ENCODE results near the gene MTHFD1L. TPM values are rescaled to one million over a fixed set of nuclear protein-coding genes. Genes with fewer than 3 reads are reported as not detected.
A peak's percentile ranks its signal among the peaks of the same experiment; 100 is the strongest.

MTHFD1L gene
- total and polyA plus RNA-seq, 2 experiments from 2014 or later, result 18.2 to 37.9 TPM

DNA sequence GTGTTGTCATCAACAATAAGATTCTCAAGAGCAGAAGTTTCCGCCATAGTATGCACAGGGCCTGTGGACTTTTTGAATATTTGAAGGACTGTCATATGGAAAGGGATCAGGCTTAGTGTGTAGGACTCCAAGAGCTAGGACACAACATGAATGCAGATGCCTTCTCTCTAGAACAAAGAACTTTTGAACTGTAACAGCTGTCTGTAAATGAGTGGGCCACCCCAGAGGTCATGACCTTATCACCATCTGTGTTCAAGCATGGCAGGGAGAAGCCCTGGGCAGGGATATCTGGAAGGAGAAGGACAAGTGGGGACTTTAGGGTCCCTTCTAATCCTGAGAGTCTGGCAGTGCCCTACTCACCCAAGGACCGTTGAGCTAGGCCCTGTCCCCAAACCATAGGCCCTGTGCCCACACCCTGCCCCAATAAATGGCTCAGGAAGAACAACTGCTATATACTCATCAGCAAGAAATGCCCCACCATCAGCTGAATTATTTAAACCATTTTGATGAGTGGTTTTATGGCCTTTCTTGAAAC is 70.6 kb downstream of the MTHFD1L start:
- Histone ChIP-seq H3K27ac (no peak overlapping the region), H3K4me3 (no peak overlapping the region), H3K36me3 (peaks cover 15% of the 10 kb centered on the region), H3K4me1 (ENCODE audit: low read depth) (no peaks in the 10 kb centered on the region), H3K27me3 (no peaks in the 10 kb centered on the region), H3K9me3 (ENCODE audit: low read depth) (no peaks in the 10 kb centered on the region)
- DNase-seq (ENCODE audit: low read depth in 1 of 2, low spot score in 1 of 2), result no peak
- no peak for TF ChIP-seq CTCF (IDR thresholded peaks at IDR 0.05; ENCODE audit: low read depth, low read length)

- Histone ChIP-seq H3K27ac (no peak overlapping the region), H3K4me1 (ENCODE audit: low read depth) (no peaks in the 10 kb centered on the region), H3K36me3 (peaks cover 15% of the 10 kb centered on the region), H3K9me3 (ENCODE audit: low read depth) (no peaks in the 10 kb centered on the region), H3K4me3 (no peak overlapping the region), H3K27me3 (no peaks in the 10 kb centered on the region)
- TF ChIP-seq CTCF (IDR thresholded peaks at IDR 0.05; ENCODE audit: low read depth, low read length), result no peak
- peak in 1 of 2 donors; percentile 83 for DNase-seq (ENCODE audit: low read depth in 1 of 2, low spot score in 1 of 2)
These were observed 71.8 kb downstream of the MTHFD1L start for GRCh38 chr6:150937132-150937906.

DNA sequence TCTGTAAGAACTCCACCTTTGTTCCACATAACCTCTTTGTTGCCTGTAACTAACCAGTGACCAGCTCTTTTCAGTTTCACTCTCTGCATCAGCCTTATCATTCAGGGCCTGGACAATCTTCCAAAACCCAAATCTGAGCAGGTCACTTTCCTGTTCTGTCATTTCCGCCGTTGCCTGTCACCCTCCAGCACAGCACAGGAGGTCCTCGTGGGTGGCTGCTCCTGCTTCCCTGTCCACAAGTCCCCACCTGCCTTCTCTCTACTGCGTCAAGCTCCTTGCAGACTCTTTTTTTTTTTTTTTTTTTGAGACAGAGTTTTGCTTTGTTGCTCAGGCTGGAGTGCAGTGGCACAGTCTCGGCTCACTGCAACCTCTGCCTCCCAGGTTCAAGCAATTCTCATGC is 73.9 kb downstream of the MTHFD1L start:
- Histone ChIP-seq H3K4me3 (no peak overlapping the region), H3K27ac (no peak overlapping the region)
- DNase-seq (ENCODE audit: low read depth in 1 of 2, low spot score in 1 of 2), result no peak

GRCh38 chr6:150940941-150941340 is 75.4 kb downstream of the MTHFD1L start:
- H3K4me1 ChIP-seq (ENCODE audit: low read depth), result no peaks in the 10 kb centered on the region
- no peaks in the 10 kb centered on the region for H3K9me3 ChIP-seq (ENCODE audit: low read depth)
- H3K36me3 ChIP-seq, result peaks cover 28% of the 10 kb centered on the region
- TF ChIP-seq CTCF (IDR thresholded peaks at IDR 0.05; ENCODE audit: low read depth, low read length), result no peak
- no peak overlapping the region for H3K4me3 ChIP-seq
- H3K27me3 ChIP-seq, result no peaks in the 10 kb centered on the region
- no peak overlapping the region for H3K27ac ChIP-seq
- no peak for DNase-seq (ENCODE audit: low read depth in 1 of 2, low spot score in 1 of 2)

More for the DNA sequence above, 73.9 kb downstream of the MTHFD1L start:
- Histone ChIP-seq H3K4me1 (ENCODE audit: low read depth) (no peaks in the 10 kb centered on the region), H3K36me3 (peaks cover 14% of the 10 kb centered on the region), H3K9me3 (ENCODE audit: low read depth) (no peaks in the 10 kb centered on the region), H3K27me3 (no peaks in the 10 kb centered on the region)
- TF ChIP-seq CTCF (IDR thresholded peaks at IDR 0.05; ENCODE audit: low read depth, low read length), result no peak

DNA sequence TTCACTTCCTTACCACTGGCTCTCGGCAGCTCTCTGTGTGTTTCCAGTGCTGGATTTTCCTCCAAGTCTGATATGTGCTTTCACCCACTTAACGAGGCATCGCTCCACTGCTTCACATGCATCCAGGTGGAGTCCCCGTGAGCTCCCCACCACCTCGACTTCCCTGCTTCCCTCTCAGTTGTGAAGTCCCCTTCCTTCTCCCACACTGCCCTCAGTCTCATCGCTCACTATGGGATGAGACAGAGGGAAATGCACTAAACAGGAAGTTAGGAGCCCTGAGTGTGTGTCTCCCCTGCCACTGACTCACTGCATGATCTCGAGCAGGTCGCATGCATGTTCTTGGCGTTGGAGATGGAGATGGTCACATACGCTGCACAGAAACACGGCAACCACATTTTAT is 84.0 kb downstream of the MTHFD1L start:
- Histone ChIP-seq H3K4me1 (ENCODE audit: low read depth) (no peaks in the 10 kb centered on the region), H3K27ac (no peak overlapping the region), H3K36me3 (peaks cover 35% of the 10 kb centered on the region), H3K9me3 (ENCODE audit: low read depth) (no peaks in the 10 kb centered on the region), H3K4me3 (no peak overlapping the region), H3K27me3 (no peaks in the 10 kb centered on the region)
- no peak for TF ChIP-seq CTCF (IDR thresholded peaks at IDR 0.05; ENCODE audit: low read depth, low read length)
- no peak for DNase-seq (ENCODE audit: low read depth in 1 of 2, low spot score in 1 of 2)

Measured in cardiac muscle cell (in vitro differentiated cells and primary cell).